Measurements from ENCODE around the gene CRPPA. TPM values are rescaled to one million over a fixed set of nuclear protein-coding genes. Genes with fewer than 3 reads are reported as not detected.
A peak's percentile ranks its signal among the peaks of the same experiment; 100 is the strongest.
"Not testable (repeated sequence)": the region's sequence is repeated elsewhere in the genome, so short reads cannot be mapped to it uniquely, and the experiment has no call there.

Gene CRPPA
- total RNA-seq = 16.7 TPM

DNA sequence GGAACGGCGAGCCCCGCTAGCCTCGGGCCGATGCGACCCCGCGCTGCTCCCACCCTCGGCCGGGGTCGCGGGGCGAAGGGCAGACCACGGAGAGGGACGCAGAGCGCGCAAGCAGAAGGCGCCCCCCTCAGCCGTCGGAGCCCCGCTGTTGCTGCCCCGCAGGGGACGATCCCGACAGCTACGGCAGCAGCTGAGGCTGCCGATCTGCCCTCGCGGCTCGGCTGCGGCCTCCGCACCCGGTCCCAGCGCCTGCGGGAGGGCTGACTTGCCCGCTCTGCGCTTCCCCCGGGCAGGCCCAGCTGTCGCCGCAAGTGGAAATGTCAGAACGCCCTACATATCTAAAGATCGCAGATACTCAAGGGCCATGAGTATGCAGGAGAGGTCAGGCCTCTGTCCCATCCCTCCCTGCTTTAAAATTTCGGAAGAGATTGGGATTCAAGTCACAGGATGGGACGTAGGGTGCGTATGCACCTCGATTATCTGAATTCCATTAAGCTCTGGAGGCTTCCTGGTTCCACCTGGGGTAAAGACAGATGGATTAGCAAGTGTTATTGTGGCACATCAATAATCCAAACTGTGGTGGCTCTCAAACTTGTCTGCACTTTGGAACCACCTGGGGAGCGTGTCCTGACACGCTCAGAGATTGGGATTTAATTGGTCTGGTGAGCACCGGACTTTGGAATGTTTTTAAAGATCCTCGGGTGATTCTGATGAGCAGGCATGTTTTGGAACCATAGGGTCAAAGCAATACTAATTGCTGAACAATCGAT is at the start of gene CRPPA:
Gene CRPPA (minus strand): TSS at position 206 of the 770 bp plus-strand sequence. CDS start 216 bp downstream, outside the sequence.
- Histone ChIP-seq H3K9ac (ENCODE audit: low read depth in 1 of 3, low read length in 3 of 3) (peak within 1 kb of the TSS; percentile 86 to 90 (median 86)), H3K27me3 (ENCODE audit: control insufficient read depth in 3 of 3, insufficient read depth in 3 of 3, low read length in 3 of 3) (no peaks in the 10 kb centered on the region), H3K36me3 (ENCODE audit: control insufficient read depth in 3 of 3, insufficient read depth in 3 of 3, low read length in 3 of 3) (no peaks in the 10 kb centered on the region), H3K4me1 (ENCODE audit: control insufficient read depth in 3 of 3, insufficient read depth in 3 of 3, low read length in 3 of 3) (peaks cover 5 to 19% (median 15%) of the 10 kb centered on the region in 3 donors), H3K4me3 (ENCODE audit: low read length in 3 of 3) (peak within 1 kb of the TSS; percentile 84 to 88 (median 85)), H3K9me3 (ENCODE audit: control insufficient read depth in 3 of 3, low read length in 3 of 3) (no peaks in the 10 kb centered on the region), H3K27ac (ENCODE audit: low read depth, low read length) (peak within 1 kb of the TSS; percentile 91)

DNA sequence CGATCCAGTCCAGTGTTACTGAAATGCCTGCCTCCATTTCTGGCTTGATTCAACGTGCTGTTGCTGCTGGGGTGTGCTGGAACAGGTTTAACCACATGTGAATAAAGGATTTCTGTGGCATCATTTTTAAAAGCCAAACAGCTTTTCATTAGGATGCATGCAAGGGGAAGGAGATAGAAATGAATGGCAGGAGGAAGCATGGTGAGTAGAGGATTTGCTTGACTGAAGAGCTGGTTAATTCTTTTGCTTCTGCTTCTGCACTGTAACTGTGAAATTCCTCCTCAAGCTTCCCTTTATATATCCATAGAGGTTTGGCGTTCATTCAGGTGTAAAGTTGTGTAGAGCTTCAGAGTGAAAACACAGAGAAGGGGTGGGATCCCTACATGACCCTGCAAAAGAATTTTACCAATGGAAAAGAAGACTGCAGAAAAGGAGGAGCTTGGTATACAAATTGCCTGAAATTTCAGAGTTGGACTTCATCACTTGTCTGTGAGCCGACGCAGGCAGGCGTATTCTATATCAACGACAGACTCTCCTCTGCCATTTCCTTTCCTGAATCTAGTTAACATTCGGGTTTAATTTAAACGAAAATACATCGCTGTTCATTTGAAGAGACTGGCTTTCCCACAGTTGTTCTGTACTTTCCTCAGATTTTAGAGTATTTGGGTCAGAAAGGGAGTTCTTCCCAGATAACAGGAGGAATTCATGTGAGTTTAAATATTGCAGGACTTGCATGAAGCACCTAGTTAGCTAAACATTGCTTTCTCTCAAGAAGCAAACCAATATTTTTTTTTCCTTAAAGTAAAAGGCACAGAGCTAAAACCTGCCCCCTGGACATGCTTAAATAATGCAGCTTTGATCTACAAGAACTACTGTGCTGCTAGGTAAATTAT is 44.4 kb upstream of the CRPPA start, which contains the start of gene SOSTDC1:
Gene SOSTDC1 (minus strand): TSS at position 270 of the 893 bp plus-strand sequence. CDS start 70 bp downstream, at position 200.
- peak within 1 kb of the TSS in 1 of 3 donors; percentile 41 for H3K4me3 ChIP-seq (ENCODE audit: low read length in 3 of 3)

DNA sequence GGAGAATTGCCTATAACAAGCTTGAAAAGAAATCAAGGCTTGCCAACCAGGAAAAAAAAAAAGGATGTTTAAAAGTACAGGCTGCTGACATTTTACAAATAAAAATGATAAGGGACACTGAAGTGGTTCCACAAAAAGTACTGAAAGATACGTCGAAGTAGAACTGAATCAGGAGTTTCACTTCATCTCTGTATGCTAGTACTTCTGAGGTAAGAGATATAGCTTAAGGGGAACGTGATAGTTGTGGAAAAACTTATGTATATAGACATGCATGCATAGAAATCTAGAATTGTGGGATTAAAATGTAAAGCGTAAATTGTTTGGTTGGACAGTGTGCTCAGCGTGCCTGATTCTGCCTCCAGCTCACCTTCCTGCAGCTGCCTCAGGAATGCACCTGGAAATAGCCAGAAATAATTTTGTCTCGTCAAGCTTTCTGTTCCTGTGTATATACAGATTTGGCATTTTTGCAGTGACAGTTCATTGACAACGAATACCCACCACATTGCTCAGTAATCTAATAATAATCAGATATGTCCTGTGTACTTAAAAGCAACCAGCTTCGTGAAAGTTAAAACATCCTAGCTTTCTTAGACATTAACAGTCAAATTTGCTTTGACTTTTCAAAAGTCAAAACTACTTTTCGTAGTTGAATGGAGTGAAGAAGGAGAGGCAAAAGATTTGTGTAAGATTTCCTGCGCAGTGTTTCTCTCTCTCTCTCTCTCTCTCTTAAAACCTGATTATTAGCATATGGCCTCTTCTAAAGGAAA is 42.8 kb upstream of the CRPPA start:
- Histone ChIP-seq H3K9ac (ENCODE audit: low read depth in 1 of 3, low read length in 3 of 3) (no peak overlapping the region), H3K4me1 (ENCODE audit: control insufficient read depth in 3 of 3, insufficient read depth in 3 of 3, low read length in 3 of 3) (no peaks in the 10 kb centered on the region), H3K9me3 (ENCODE audit: control insufficient read depth in 3 of 3, low read length in 3 of 3) (no peaks in the 10 kb centered on the region), H3K27me3 (ENCODE audit: control insufficient read depth in 3 of 3, insufficient read depth in 3 of 3, low read length in 3 of 3) (peaks cover 0 to 3% (median 0%) of the 10 kb centered on the region in 3 donors), H3K27ac (ENCODE audit: low read depth, low read length) (no peak overlapping the region), H3K36me3 (ENCODE audit: control insufficient read depth in 3 of 3, insufficient read depth in 3 of 3, low read length in 3 of 3) (no peaks in the 10 kb centered on the region), H3K4me3 (ENCODE audit: low read length in 3 of 3) (no peak overlapping the region)

More for the DNA sequence above, 44.4 kb upstream of the CRPPA start, which contains the start of gene SOSTDC1:
- Histone ChIP-seq H3K27ac (ENCODE audit: low read depth, low read length) (no peak within 1 kb of the TSS), H3K27me3 (ENCODE audit: control insufficient read depth in 3 of 3, insufficient read depth in 3 of 3, low read length in 3 of 3) (peaks cover 0 to 3% (median 0%) of the 10 kb centered on the region in 3 donors), H3K36me3 (ENCODE audit: control insufficient read depth in 3 of 3, insufficient read depth in 3 of 3, low read length in 3 of 3) (no peaks in the 10 kb centered on the region), H3K9ac (ENCODE audit: low read depth in 1 of 3, low read length in 3 of 3) (peak within 1 kb of the TSS in 1 of 3 donors; percentile 28), H3K4me1 (ENCODE audit: control insufficient read depth in 3 of 3, insufficient read depth in 3 of 3, low read length in 3 of 3) (no peaks in the 10 kb centered on the region), H3K9me3 (ENCODE audit: control insufficient read depth in 3 of 3, low read length in 3 of 3) (no peaks in the 10 kb centered on the region)

DNA sequence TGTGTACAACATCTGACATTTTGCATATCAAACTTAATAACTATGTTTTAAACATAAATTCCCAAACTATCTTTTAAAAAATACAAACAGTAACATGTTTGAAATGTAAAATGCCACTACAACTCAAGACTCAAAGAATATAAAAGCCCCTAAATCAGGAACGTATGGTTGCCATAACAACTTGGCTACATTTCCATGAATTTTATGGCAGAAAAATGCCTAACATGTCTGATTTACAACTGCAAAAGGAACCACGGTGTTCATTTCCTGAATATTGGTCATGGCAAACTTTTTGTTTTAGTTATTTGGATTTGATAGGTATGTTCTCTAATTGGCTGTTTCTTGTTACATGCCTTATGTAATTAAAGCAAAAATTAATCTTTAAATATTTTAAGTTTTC is 42.2 kb upstream of the CRPPA start:
- no peak overlapping the region for H3K27ac ChIP-seq (ENCODE audit: low read depth, low read length)
- no peak overlapping the region for H3K9ac ChIP-seq (ENCODE audit: low read depth in 1 of 3, low read length in 3 of 3)
- no peak overlapping the region for H3K4me3 ChIP-seq (ENCODE audit: low read length in 3 of 3)

DNA sequence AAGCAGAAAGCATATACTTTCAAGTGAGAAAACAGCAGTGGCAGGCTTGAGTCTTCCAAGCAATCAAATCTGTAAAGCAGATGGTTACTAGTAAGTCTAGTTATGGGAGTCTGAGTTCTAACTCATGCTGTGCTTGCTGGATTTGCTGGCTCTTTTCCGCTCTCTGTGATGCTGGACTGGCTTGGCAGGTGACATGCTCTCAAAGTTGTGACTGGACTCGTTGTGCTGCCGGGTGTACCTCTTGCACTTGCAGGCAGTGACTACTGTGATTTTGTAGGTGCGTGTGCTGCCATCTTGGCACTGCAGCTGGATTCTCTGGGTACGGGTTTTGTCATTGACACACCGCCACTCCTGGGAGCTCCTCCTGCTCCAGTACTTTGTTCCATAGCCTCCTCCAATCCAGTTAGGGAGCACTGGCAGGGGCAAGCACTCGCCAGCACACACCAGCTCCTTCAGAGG is 41.1 kb upstream of the CRPPA start:
- H3K27ac ChIP-seq (ENCODE audit: low read depth, low read length) = no peak overlapping the region
- peaks cover 0 to 3% (median 0%) of the 10 kb centered on the region in 3 donors for H3K27me3 ChIP-seq (ENCODE audit: control insufficient read depth in 3 of 3, insufficient read depth in 3 of 3, low read length in 3 of 3)
- no peaks in the 10 kb centered on the region for H3K4me1 ChIP-seq (ENCODE audit: control insufficient read depth in 3 of 3, insufficient read depth in 3 of 3, low read length in 3 of 3)
- no peak overlapping the region for H3K4me3 ChIP-seq (ENCODE audit: low read length in 3 of 3)
- no peak overlapping the region for H3K9ac ChIP-seq (ENCODE audit: low read depth in 1 of 3, low read length in 3 of 3)
- H3K9me3 ChIP-seq (ENCODE audit: control insufficient read depth in 3 of 3, low read length in 3 of 3) = no peaks in the 10 kb centered on the region
- no peaks in the 10 kb centered on the region for H3K36me3 ChIP-seq (ENCODE audit: control insufficient read depth in 3 of 3, insufficient read depth in 3 of 3, low read length in 3 of 3)

More for the DNA sequence above, 42.2 kb upstream of the CRPPA start:
- H3K27me3 ChIP-seq (ENCODE audit: control insufficient read depth in 3 of 3, insufficient read depth in 3 of 3, low read length in 3 of 3) = peaks cover 0 to 3% (median 0%) of the 10 kb centered on the region in 3 donors
- H3K36me3 ChIP-seq (ENCODE audit: control insufficient read depth in 3 of 3, insufficient read depth in 3 of 3, low read length in 3 of 3) = no peaks in the 10 kb centered on the region
- no peaks in the 10 kb centered on the region for H3K4me1 ChIP-seq (ENCODE audit: control insufficient read depth in 3 of 3, insufficient read depth in 3 of 3, low read length in 3 of 3)
- no peaks in the 10 kb centered on the region for H3K9me3 ChIP-seq (ENCODE audit: control insufficient read depth in 3 of 3, low read length in 3 of 3)

DNA sequence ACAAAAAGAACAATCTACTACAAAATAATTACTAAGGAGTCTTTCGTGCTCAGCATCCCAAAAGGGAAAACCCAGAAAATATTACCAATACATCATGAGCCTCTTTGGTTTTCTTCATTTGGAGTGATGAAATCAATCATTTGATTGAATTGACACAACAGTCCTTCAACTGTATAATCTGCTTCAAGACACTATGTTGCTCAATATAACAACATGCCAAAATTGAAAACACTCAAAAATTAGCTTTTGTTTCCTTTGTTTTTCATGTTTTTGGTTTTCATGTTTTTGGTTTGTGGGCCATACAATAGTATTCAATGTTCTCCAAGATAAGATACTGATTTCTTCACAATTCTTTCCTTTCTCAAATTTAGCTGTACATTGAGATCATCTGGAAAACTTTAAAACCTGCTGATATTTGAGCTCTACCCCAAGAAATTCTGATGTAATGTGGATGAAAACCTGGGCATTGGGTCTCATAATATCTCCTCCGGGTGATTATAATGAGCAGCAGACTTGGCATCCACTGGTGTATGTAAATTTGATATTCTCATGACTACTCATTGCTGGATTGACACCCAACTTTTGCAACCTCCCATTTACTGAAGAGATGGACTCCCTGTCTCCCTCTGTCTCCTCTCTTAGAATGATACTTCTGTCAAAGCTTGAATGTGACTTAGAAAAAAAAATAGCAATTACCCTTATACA is 39.6 kb upstream of the CRPPA start:
- no peaks in the 10 kb centered on the region for H3K36me3 ChIP-seq (ENCODE audit: control insufficient read depth in 3 of 3, insufficient read depth in 3 of 3, low read length in 3 of 3)
- peaks cover 0 to 3% (median 0%) of the 10 kb centered on the region in 3 donors for H3K27me3 ChIP-seq (ENCODE audit: control insufficient read depth in 3 of 3, insufficient read depth in 3 of 3, low read length in 3 of 3)
- H3K4me3 ChIP-seq (ENCODE audit: low read length in 3 of 3) = no peak overlapping the region
- H3K9ac ChIP-seq (ENCODE audit: low read depth in 1 of 3, low read length in 3 of 3) = no peak overlapping the region
- no peaks in the 10 kb centered on the region for H3K9me3 ChIP-seq (ENCODE audit: control insufficient read depth in 3 of 3, low read length in 3 of 3)
- H3K4me1 ChIP-seq (ENCODE audit: control insufficient read depth in 3 of 3, insufficient read depth in 3 of 3, low read length in 3 of 3) = no peaks in the 10 kb centered on the region
- no peak overlapping the region for H3K27ac ChIP-seq (ENCODE audit: low read depth, low read length)

DNA sequence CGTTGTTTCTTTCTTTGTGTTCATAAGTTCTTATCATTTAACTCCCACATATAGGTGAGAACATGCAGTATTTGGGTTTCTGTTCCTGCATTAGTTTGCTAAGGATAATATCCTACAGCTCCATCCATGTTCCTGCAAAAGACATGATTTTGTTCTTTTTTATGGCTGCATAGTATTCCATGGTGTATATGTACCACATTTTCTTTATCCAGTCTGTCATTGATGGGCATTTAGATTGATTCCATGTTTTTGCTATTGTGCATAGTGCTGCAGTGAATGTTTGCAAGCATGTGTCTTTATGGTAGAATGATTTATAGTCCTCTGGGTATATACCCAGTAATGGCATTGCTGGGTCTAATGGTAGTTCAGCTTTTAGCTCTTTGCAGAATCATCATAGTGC is 35.0 kb upstream of the CRPPA start:
- not testable (repeated sequence) for H3K27me3 ChIP-seq (ENCODE audit: control insufficient read depth in 3 of 3, insufficient read depth in 3 of 3, low read length in 3 of 3); H3K27ac ChIP-seq (ENCODE audit: low read depth, low read length); H3K36me3 ChIP-seq (ENCODE audit: control insufficient read depth in 3 of 3, insufficient read depth in 3 of 3, low read length in 3 of 3); H3K9me3 ChIP-seq (ENCODE audit: control insufficient read depth in 3 of 3, low read length in 3 of 3); H3K9ac ChIP-seq (ENCODE audit: low read depth in 1 of 3, low read length in 3 of 3); H3K4me1 ChIP-seq (ENCODE audit: control insufficient read depth in 3 of 3, insufficient read depth in 3 of 3, low read length in 3 of 3); H3K4me3 ChIP-seq (ENCODE audit: low read length in 3 of 3)

DNA sequence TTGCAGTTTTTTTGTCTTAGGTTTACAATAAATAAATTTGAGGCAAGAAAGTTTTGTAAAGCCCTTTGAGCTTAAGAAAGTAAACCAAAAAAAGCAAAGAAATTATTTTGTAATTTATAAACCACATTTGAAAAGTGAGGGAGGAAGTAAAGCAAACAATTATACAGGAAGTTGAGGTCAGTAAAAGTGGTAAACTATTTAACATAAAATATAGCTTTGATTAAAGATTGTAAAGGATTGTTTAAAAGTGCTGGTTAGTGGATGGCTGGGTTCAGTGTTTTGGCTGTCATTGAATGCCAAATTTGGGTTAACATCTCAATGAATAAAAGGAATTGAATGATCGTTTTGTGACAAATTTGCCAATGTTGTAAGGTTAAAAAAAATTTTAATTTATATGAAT is 34.3 kb upstream of the CRPPA start:
- no peaks in the 10 kb centered on the region for H3K36me3 ChIP-seq (ENCODE audit: control insufficient read depth in 3 of 3, insufficient read depth in 3 of 3, low read length in 3 of 3)
- no peak overlapping the region for H3K4me3 ChIP-seq (ENCODE audit: low read length in 3 of 3)
- H3K4me1 ChIP-seq (ENCODE audit: control insufficient read depth in 3 of 3, insufficient read depth in 3 of 3, low read length in 3 of 3) = no peaks in the 10 kb centered on the region
- no peaks in the 10 kb centered on the region for H3K27me3 ChIP-seq (ENCODE audit: control insufficient read depth in 3 of 3, insufficient read depth in 3 of 3, low read length in 3 of 3)
- no peak overlapping the region for H3K27ac ChIP-seq (ENCODE audit: low read depth, low read length)
- no peaks in the 10 kb centered on the region for H3K9me3 ChIP-seq (ENCODE audit: control insufficient read depth in 3 of 3, low read length in 3 of 3)
- H3K9ac ChIP-seq (ENCODE audit: low read depth in 1 of 3, low read length in 3 of 3) = no peak overlapping the region

DNA sequence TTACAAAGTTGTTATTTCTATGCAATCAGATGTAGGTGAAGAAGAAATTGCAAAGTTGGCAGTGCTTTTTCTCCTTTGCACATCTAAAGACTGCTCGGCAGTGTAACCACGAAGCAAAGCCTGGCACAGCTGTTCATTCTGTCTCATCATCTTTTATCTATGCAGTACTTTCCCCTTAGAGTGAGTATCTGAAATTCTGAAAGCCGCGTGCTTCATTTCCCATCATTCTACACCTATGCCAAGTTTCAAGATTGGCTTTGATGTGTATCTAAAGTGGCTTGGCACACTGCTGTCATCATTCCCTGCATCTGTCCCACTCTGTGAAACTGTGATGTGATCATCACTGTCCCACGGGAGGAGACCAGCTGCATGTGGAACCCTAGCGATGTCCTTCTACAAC is 29.0 kb upstream of the CRPPA start:
- no peaks in the 10 kb centered on the region for H3K9me3 ChIP-seq (ENCODE audit: control insufficient read depth in 3 of 3, low read length in 3 of 3)
- no peak overlapping the region for H3K9ac ChIP-seq (ENCODE audit: low read depth in 1 of 3, low read length in 3 of 3)
- no peaks in the 10 kb centered on the region for H3K27me3 ChIP-seq (ENCODE audit: control insufficient read depth in 3 of 3, insufficient read depth in 3 of 3, low read length in 3 of 3)
- no peak overlapping the region for H3K27ac ChIP-seq (ENCODE audit: low read depth, low read length)
- H3K4me3 ChIP-seq (ENCODE audit: low read length in 3 of 3) = no peak overlapping the region
- H3K36me3 ChIP-seq (ENCODE audit: control insufficient read depth in 3 of 3, insufficient read depth in 3 of 3, low read length in 3 of 3) = no peaks in the 10 kb centered on the region
- H3K4me1 ChIP-seq (ENCODE audit: control insufficient read depth in 3 of 3, insufficient read depth in 3 of 3, low read length in 3 of 3) = no peaks in the 10 kb centered on the region
